ENCODE data around the gene SCYL2. TPM values are rescaled to one million over a fixed set of nuclear protein-coding genes. Genes with fewer than 3 reads are reported as not detected.

The SCYL2 gene
- total RNA-seq, 1 experiment from 2014 or later, result 49.5 TPM

GRCh38 chr12:100326208-100326607, 59.2 kb downstream of the SCYL2 start:
- intact Hi-C loops (cut with micrococcal nuclease; ENCODE audit: unreplicated experiment), result no loop called here
- ChIA-PET CTCF (no interaction called here), POLR2A (no interaction called here)
- no peak for TF ChIP-seq CTCF (IDR thresholded peaks at IDR 0.05; ENCODE audit: insufficient read depth in 1 of 2, low read depth in 1 of 2, low read length in 1 of 2, severe bottlenecking in 1 of 2, unreplicated experiment in 1 of 2)
- DNase-seq, result no peak
- Mint-ChIP-seq H3K27me3 (ENCODE audit: insufficient read depth, unreplicated experiment) (no peaks in the 10 kb centered on the region), H3K4me1 (ENCODE audit: low read depth, unreplicated experiment) (no peaks in the 10 kb centered on the region), H3K36me3 (ENCODE audit: insufficient read depth, unreplicated experiment) (peaks cover 34% of the 10 kb centered on the region), H3K9me3 (ENCODE audit: unreplicated experiment) (no peaks in the 10 kb centered on the region), H3K27ac (ENCODE audit: unreplicated experiment) (no peak overlapping the region), H3K4me3 (ENCODE audit: unreplicated experiment) (no peak overlapping the region)
- BruUV-seq (replicated peaks), result no TSS peak
- Histone ChIP-seq H3K4me3 (ENCODE audit: low read depth, low read length) (no peak overlapping the region), H3K27me3 (replicated peaks; ENCODE audit: control insufficient read depth, insufficient read depth, low read length) (no peaks in the 10 kb centered on the region), H3K4me1 (no peaks in the 10 kb centered on the region), H3K9me3 (no peaks in the 10 kb centered on the region), H3K36me3 (ENCODE audit: control insufficient read depth, insufficient read depth, low read length) (peaks cover 2% of the 10 kb centered on the region; the same call in 1 of the 2 replicates)

GRCh38 chr12:100329800-100330199, 62.8 kb downstream of the SCYL2 start:
- TF ChIP-seq CTCF (IDR thresholded peaks at IDR 0.05; ENCODE audit: insufficient read depth in 1 of 2, low read depth in 1 of 2, low read length in 1 of 2, severe bottlenecking in 1 of 2, unreplicated experiment in 1 of 2), result no peak
- CTCF ChIA-PET, result no interaction called here
- peaks cover 2% of the 10 kb centered on the region; the same call in 1 of the 2 replicates for H3K36me3 ChIP-seq (ENCODE audit: control insufficient read depth, insufficient read depth, low read length)

GRCh38 chr12:100331871-100332270, 64.9 kb downstream of the SCYL2 start:
- Histone ChIP-seq H3K36me3 (ENCODE audit: control insufficient read depth, insufficient read depth, low read length) (peaks cover 2% of the 10 kb centered on the region; the same call in 1 of the 2 replicates), H3K4me3 (ENCODE audit: low read depth, low read length) (no peak overlapping the region), H3K27me3 (replicated peaks; ENCODE audit: control insufficient read depth, insufficient read depth, low read length) (no peaks in the 10 kb centered on the region), H3K4me1 (no peaks in the 10 kb centered on the region), H3K9me3 (no peaks in the 10 kb centered on the region)
- H3K4me1 Mint-ChIP-seq (ENCODE audit: low read depth, unreplicated experiment), result no peaks in the 10 kb centered on the region
- no peak for TF ChIP-seq CTCF (IDR thresholded peaks at IDR 0.05; ENCODE audit: insufficient read depth in 1 of 2, low read depth in 1 of 2, low read length in 1 of 2, severe bottlenecking in 1 of 2, unreplicated experiment in 1 of 2)
- H3K27me3 Mint-ChIP-seq (ENCODE audit: insufficient read depth, unreplicated experiment), result no peaks in the 10 kb centered on the region
- H3K36me3 Mint-ChIP-seq (ENCODE audit: insufficient read depth, unreplicated experiment), result peaks cover 65% of the 10 kb centered on the region
- POLR2A ChIA-PET, result no interaction called here
- H3K4me3 Mint-ChIP-seq (ENCODE audit: unreplicated experiment), result no peak overlapping the region
- H3K9me3 Mint-ChIP-seq (ENCODE audit: unreplicated experiment), result no peaks in the 10 kb centered on the region
- no peak overlapping the region for H3K27ac Mint-ChIP-seq (ENCODE audit: unreplicated experiment)
- intact Hi-C loops (cut with micrococcal nuclease; ENCODE audit: unreplicated experiment), result no loop called here
- CTCF ChIA-PET, result no interaction called here
- BruUV-seq (replicated peaks), result no TSS peak
- no peak for DNase-seq

More at GRCh38 chr12:100329800-100330199, 62.8 kb downstream of the SCYL2 start:
- Histone ChIP-seq H3K4me1 (no peaks in the 10 kb centered on the region), H3K9me3 (no peaks in the 10 kb centered on the region), H3K4me3 (ENCODE audit: low read depth, low read length) (no peak overlapping the region), H3K27me3 (replicated peaks; ENCODE audit: control insufficient read depth, insufficient read depth, low read length) (no peaks in the 10 kb centered on the region)
- DNase-seq, result no peak
- POLR2A ChIA-PET, result no interaction called here
- H3K9me3 Mint-ChIP-seq (ENCODE audit: unreplicated experiment), result no peaks in the 10 kb centered on the region
- no TSS peak for BruUV-seq (replicated peaks)
- no peaks in the 10 kb centered on the region for H3K27me3 Mint-ChIP-seq (ENCODE audit: insufficient read depth, unreplicated experiment)
- H3K36me3 Mint-ChIP-seq (ENCODE audit: insufficient read depth, unreplicated experiment), result peaks cover 48% of the 10 kb centered on the region
- no peak overlapping the region for H3K4me3 Mint-ChIP-seq (ENCODE audit: unreplicated experiment)
- no peak overlapping the region for H3K27ac Mint-ChIP-seq (ENCODE audit: unreplicated experiment)
- intact Hi-C loops (cut with micrococcal nuclease; ENCODE audit: unreplicated experiment), result no loop called here
- no peaks in the 10 kb centered on the region for H3K4me1 Mint-ChIP-seq (ENCODE audit: low read depth, unreplicated experiment)

Data from Caco-2 (cell line).